Measurements from ENCODE around the gene VILL. TPM values are rescaled to one million over a fixed set of nuclear protein-coding genes. Genes with fewer than 3 reads are reported as not detected.
A peak's percentile ranks its signal among the peaks of the same experiment; 100 is the strongest.

Gene VILL
- total RNA-seq, 1 donor from 2014 or later = 121 TPM

DNA sequence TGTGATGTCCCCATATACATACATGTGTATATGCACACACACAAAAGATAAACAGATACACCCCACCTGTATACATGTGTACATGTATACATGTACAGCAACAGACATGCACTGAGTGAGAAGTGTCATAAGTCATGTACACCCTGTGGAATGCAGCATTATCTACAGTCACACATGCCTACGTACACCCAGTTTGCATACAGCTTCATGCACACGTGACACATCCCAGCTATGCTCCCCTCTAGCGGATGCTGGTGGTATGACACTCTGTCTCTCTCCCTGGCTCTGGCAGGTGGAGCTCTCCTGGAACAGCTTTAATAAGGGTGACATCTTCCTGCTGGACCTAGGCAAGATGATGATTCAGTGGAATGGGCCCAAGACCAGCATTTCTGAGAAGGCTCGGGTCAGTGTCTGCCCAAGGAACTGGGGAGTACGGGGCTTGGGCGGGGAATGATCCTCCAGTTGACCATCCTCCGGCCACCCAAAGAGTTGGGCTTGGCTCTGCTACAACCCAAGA, 6.3 kb downstream of the VILL start:
- FAIRE-seq = peak; percentile 100
- DNase-seq (ENCODE audit: low read depth) = peak; percentile 82
- Histone ChIP-seq H3K27me3 (ENCODE audit: control insufficient read depth, insufficient read depth, low read length) (no peaks in the 10 kb centered on the region), H3K36me3 (ENCODE audit: control insufficient read depth, insufficient read depth, low read length) (peaks cover 34% of the 10 kb centered on the region), H3K4me3 (ENCODE audit: low read depth, low read length) (no peak overlapping the region)
- TF ChIP-seq, protein P1, sequence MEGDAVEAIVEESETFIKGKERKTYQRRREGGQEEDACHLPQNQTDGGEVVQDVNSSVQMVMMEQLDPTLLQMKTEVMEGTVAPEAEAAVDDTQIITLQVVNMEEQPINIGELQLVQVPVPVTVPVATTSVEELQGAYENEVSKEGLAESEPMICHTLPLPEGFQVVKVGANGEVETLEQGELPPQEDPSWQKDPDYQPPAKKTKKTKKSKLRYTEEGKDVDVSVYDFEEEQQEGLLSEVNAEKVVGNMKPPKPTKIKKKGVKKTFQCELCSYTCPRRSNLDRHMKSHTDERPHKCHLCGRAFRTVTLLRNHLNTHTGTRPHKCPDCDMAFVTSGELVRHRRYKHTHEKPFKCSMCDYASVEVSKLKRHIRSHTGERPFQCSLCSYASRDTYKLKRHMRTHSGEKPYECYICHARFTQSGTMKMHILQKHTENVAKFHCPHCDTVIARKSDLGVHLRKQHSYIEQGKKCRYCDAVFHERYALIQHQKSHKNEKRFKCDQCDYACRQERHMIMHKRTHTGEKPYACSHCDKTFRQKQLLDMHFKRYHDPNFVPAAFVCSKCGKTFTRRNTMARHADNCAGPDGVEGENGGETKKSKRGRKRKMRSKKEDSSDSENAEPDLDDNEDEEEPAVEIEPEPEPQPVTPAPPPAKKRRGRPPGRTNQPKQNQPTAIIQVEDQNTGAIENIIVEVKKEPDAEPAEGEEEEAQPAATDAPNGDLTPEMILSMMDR (IDR thresholded peaks at IDR 0.05; ENCODE audit: insufficient read depth, low read length, severe bottlenecking) = peak; percentile 89

DNA sequence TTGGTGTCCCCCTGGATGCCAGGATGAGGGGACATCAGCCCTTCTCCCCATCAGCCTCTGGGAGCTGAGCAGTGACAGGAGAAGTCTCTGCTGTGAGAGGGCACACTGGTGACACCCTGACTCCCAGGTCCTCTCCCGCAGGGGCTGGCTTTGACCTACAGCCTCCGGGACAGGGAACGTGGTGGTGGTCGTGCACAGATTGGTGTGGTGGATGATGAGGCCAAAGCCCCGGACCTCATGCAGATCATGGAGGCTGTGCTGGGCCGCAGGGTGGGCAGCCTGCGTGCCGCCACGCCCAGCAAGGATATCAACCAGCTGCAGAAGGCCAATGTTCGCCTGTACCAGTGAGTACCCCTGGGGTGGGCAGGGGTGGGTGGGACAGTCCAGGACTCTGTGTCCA, 6.8 kb downstream of the VILL start:
- DNase-seq (ENCODE audit: low read depth) = no peak
- TF ChIP-seq, protein P1 (IDR thresholded peaks at IDR 0.05; ENCODE audit: insufficient read depth, low read length, severe bottlenecking) = no peak
- Histone ChIP-seq H3K4me3 (ENCODE audit: low read depth, low read length) (no peak overlapping the region), H3K27me3 (ENCODE audit: control insufficient read depth, insufficient read depth, low read length) (no peaks in the 10 kb centered on the region), H3K36me3 (ENCODE audit: control insufficient read depth, insufficient read depth, low read length) (peaks cover 37% of the 10 kb centered on the region)
- no peak for FAIRE-seq

DNA sequence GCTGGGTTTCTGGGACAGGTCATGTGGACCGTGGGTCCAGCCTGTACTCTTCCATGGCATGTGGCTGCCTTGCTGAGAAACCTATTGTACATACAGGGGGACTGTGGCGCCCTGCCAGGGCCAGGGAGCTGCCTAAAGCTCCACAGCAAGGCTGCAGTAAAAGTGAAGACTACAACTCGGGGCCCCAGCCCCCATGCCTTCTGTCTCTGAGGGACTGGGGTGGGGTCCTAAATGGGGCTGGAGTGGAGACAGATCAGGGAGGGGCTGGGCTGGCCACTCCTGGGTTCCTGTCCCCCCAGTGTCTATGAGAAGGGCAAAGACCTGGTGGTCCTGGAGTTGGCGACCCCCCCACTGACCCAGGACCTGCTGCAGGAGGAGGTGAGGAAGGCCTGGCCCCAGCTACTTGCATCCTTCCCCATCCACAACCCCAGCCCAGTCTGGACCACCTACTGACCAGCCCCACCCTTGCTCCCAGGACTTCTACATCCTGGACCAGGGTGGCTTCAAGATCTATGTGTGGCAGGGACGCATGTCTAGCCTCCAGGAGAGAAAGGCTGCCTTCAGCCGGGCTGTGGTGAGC, 7.3 kb downstream of the VILL start:
- no peaks in the 10 kb centered on the region for H3K27me3 ChIP-seq (ENCODE audit: control insufficient read depth, insufficient read depth, low read length)
- H3K36me3 ChIP-seq (ENCODE audit: control insufficient read depth, insufficient read depth, low read length) = peaks cover 40% of the 10 kb centered on the region
- H3K4me3 ChIP-seq (ENCODE audit: low read depth, low read length) = no peak overlapping the region
- TF ChIP-seq, protein P1 (IDR thresholded peaks at IDR 0.05; ENCODE audit: insufficient read depth, low read length, severe bottlenecking) = no peak
- FAIRE-seq (no peak), DNase-seq (ENCODE audit: low read depth) (no peak)

DNA sequence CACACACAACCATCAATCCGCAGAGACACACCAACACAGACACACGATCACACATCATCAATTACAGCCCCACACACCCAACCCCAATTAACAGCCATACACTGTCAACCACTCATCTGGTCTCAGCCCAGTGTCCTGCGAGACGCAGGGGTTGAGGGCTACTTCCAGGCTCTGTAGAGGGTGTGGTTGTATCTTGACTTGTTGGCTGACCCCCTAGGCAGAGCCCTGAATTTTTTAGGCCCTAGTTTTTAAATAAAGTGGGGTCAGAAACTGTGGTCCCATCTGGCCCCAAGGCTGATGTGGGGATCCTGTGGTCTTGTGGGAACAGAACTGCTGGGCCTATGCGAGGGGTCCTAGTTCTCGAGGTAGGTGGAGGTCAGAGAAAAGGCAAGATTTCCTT, 9.2 kb downstream of the VILL start:
- Histone ChIP-seq H3K27me3 (ENCODE audit: control insufficient read depth, insufficient read depth, low read length) (no peaks in the 10 kb centered on the region), H3K4me3 (ENCODE audit: low read depth, low read length) (no peak overlapping the region), H3K36me3 (ENCODE audit: control insufficient read depth, insufficient read depth, low read length) (peaks cover 41% of the 10 kb centered on the region)
- TF ChIP-seq, protein P1 (IDR thresholded peaks at IDR 0.05; ENCODE audit: insufficient read depth, low read length, severe bottlenecking) = no peak
- no peak for FAIRE-seq
- DNase-seq (ENCODE audit: low read depth) = no peak

DNA sequence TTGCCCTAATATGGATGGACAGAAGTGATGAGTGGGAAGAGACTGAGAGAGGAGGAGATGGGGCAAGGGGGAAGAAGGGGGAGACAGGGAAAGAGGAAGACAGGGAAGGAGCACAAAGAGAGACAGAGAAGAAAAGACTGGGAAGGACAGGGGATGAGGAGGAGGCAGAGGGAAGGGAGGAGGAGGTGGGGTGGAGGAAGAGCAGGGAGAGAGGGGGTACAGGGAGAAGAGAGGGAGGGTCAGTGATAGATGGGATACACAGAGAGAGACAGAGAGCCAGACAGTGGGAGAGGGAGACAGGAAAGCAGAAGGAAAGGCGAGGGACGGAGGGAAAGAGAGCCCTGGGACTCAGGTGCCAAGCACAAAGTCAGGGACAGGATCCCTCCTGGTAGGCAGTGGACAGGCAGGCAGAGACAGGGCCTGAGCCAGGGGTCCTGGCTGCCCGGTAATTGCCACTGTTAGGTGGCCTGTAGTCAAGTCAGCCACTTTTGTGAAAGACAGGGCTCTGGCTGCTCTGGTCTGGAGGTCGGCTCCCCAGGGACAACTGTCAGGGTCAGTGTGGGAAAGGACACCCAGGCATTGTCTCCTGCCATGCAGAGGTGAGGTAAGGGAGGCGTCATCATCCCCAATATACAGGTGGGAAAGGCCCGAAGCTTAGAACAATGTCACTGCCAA, 9.8 kb downstream of the VILL start:
- DNase-seq (ENCODE audit: low read depth) (no peak), FAIRE-seq (no peak)
- Histone ChIP-seq H3K4me3 (ENCODE audit: low read depth, low read length) (no peak overlapping the region), H3K27me3 (ENCODE audit: control insufficient read depth, insufficient read depth, low read length) (no peaks in the 10 kb centered on the region), H3K36me3 (ENCODE audit: control insufficient read depth, insufficient read depth, low read length) (peaks cover 44% of the 10 kb centered on the region)
- TF ChIP-seq, protein P1 (IDR thresholded peaks at IDR 0.05; ENCODE audit: insufficient read depth, low read length, severe bottlenecking) = no peak

Measured in bronchial epithelial cell (primary cell).